WERI-Rb-1 (cell line): ENCODE data around the gene LRRN3.

Experiments used
- DNase-seq: peaks from one replicate; pipeline ENCODE4 v3.0.0-alpha.2; 2020
- H3K27ac ChIP-seq: fragments of 250-450 bp; sonication (Bioruptor Pico); 2 replicates; pipeline ENCODE4 v1.5.1; 2020; ENCODE audit warnings: mild to moderate bottlenecking, moderate library complexity
- H3K27me3 ChIP-seq: fragments of 250-450 bp; sonication (Bioruptor Pico); 2 replicates; pipeline ENCODE4 v1.5.1; 2021; ENCODE audit warnings: mild to moderate bottlenecking, low read depth, moderate library complexity; ENCODE audit not compliant: insufficient read depth, severe bottlenecking
- H3K36me3 ChIP-seq: fragments of 250-450 bp; sonication (Bioruptor Pico); 2 replicates; pipeline ENCODE4 v1.5.1; 2020; ENCODE audit warnings: mild to moderate bottlenecking, moderate library complexity
- H3K4me3 ChIP-seq: 2 replicates; pipeline ENCODE4 v1.5.1; 2011; ENCODE audit warnings: low read depth, mild to moderate bottlenecking, control low read depth, low read length
- H3K9me3 ChIP-seq: fragments of 250-450 bp; sonication (Bioruptor Pico); 2 replicates; pipeline ENCODE4 v1.5.1; 2021; ENCODE audit warnings: mild to moderate bottlenecking, moderate library complexity; ENCODE audit not compliant: severe bottlenecking
- CTCF ChIP-seq: IDR thresholded peaks from 2 replicates; pipeline ENCODE4 v1.5.1; 2011; ENCODE audit warnings: low read depth, mild to moderate bottlenecking, control low read depth, inconsistent platforms, low read length

Gene LRRN3

GRCh38 chr7:111101856-111102646 is 11.1 kb downstream of the LRRN3 start:
- H3K36me3 ChIP-seq, result no peaks in the 10 kb centered on the region
- no peak for DNase-seq
- no peaks in the 10 kb centered on the region for H3K9me3 ChIP-seq
- H3K4me3 ChIP-seq, result no peak overlapping the region
- H3K27me3 ChIP-seq, result no peaks in the 10 kb centered on the region
- TF ChIP-seq CTCF, result no peak
- H3K27ac ChIP-seq, result no peak overlapping the region

- Histone ChIP-seq H3K36me3 (no peaks in the 10 kb centered on the region), H3K27me3 (no peaks in the 10 kb centered on the region), H3K9me3 (no peaks in the 10 kb centered on the region), H3K27ac (no peak overlapping the region), H3K4me3 (no peak overlapping the region)
- TF ChIP-seq CTCF, result no peak
- no peak for DNase-seq
These were observed 12.2 kb downstream of the LRRN3 start for GRCh38 chr7:111103136-111103535.

- no peak for TF ChIP-seq CTCF
- H3K9me3 ChIP-seq, result no peaks in the 10 kb centered on the region
- no peaks in the 10 kb centered on the region for H3K27me3 ChIP-seq
- no peak overlapping the region for H3K4me3 ChIP-seq
- no peak for DNase-seq
- H3K36me3 ChIP-seq, result no peaks in the 10 kb centered on the region
- H3K27ac ChIP-seq, result no peak overlapping the region
These were observed 12.8 kb downstream of the LRRN3 start for GRCh38 chr7:111103678-111104274.

GRCh38 chr7:111104710-111105109 is 13.8 kb downstream of the LRRN3 start:
- DNase-seq, result no peak
- Histone ChIP-seq H3K9me3 (no peaks in the 10 kb centered on the region), H3K27ac (no peak overlapping the region), H3K4me3 (no peak overlapping the region), H3K27me3 (no peaks in the 10 kb centered on the region), H3K36me3 (no peaks in the 10 kb centered on the region)
- no peak for TF ChIP-seq CTCF

- no peak for TF ChIP-seq CTCF
- Histone ChIP-seq H3K9me3 (no peaks in the 10 kb centered on the region), H3K27me3 (no peaks in the 10 kb centered on the region), H3K27ac (no peak overlapping the region), H3K4me3 (no peak overlapping the region), H3K36me3 (no peaks in the 10 kb centered on the region)
- DNase-seq, result no peak
These were observed 14.3 kb downstream of the LRRN3 start for GRCh38 chr7:111105269-111105668.
